Thyroid gland (tissue), 4 donors: Measurements from ENCODE around the gene CREBBP. TPM values are rescaled to one million over a fixed set of nuclear protein-coding genes. Genes with fewer than 3 reads are reported as not detected.

Experiments
- DNase-seq, 2 donors: peaks; one replicate each; pipeline ENCODE4 v3.0.0-alpha.2; 2019
- H3K27ac ChIP-seq, 3 donors: fragments of 200-600 bp; sonication (generic); 1 replicate in 2 of 3; 2 replicates in 1 of 3; pipeline ENCODE4 v1.5.1; 2016 to 2019; ENCODE audit warnings: mild to moderate bottlenecking in 1 of 3, moderate library complexity in 1 of 3
- H3K27me3 ChIP-seq: fragments of 200-600 bp; sonication (generic); one replicate; pipeline ENCODE4 v1.5.1; 2019
- H3K36me3 ChIP-seq, 2 donors: fragments of 200-600 bp; sonication (generic); one replicate each; pipeline ENCODE4 v1.5.1; 2016 to 2019
- H3K4me1 ChIP-seq, 2 donors: fragments of 200-600 bp; sonication (generic); one replicate each; pipeline ENCODE4 v1.5.1; 2017 to 2019
- H3K4me3 ChIP-seq, 3 donors: fragments of 200-600 bp; sonication (generic); replicated peaks in 1 of 3; 1 replicate in 2 of 3; 2 replicates in 1 of 3; pipeline ENCODE4 v1.5.1; 2016; ENCODE audit warnings: mild to moderate bottlenecking in 1 of 3
- H3K9me3 ChIP-seq: fragments of 200-600 bp; sonication (generic); one replicate; pipeline ENCODE4 v1.5.1; 2017
- CTCF ChIP-seq, 6 experiments: fragments of 200-600 bp in 3 of 6; fragments of 450-650 bp in 3 of 6; sonication (generic) in 3 of 6; IDR thresholded peaks; one replicate each; pipeline ENCODE4 v1.5.1; 2016 to 2019; ENCODE audit warnings: antibody characterized with exemption in 6 of 6, mild to moderate bottlenecking in 2 of 6, inconsistent platforms in 1 of 6, moderate library complexity in 1 of 6
- POLR2A ChIP-seq, 2 donors: fragments of 450-650 bp; IDR thresholded peaks; one replicate each; pipeline ENCODE4 v1.6.1; 2017; ENCODE audit warnings: antibody characterized with exemption in 2 of 2, mild to moderate bottlenecking in 2 of 2, moderate library complexity in 1 of 2
- WGBS, 2 donors: methylation state at CpG; one replicate each; pipeline ENCODE4 v1.1.5; 2017; 5-methylcytosine and 5-hydroxymethylcytosine counted together
- intact Hi-C: fragments of 100-400 bp; cut with DNase I; formaldehyde crosslinking; loops from one replicate; pipeline ENCODE4 v1.15.1; 2023
- total RNA-seq, 4 donors: library from RNA; depleted of rRNA; stranded (reverse); fragments of >200 nt; gene quantifications; one replicate each; pipeline ENCODE4 v1.2.3, GENCODE V29; 2016

The CREBBP gene
- total RNA-seq, 4 donors from 2014 or later, result 52.5 to 157 (median 75.9) TPM

GRCh38 chr16:3909791-3910583 is 29.5 kb upstream of the CREBBP start:
- no peak for TF ChIP-seq POLR2A (IDR thresholded peaks at IDR 0.05)
- TF ChIP-seq CTCF (IDR thresholded peaks at IDR 0.05), result no peak
- intact Hi-C loops, result no loop called here
- whole genome bisulfite sequencing, 2 donors, result 78 to 80% methylated on average over 14 to 15 of the region's 18 CpGs
- Histone ChIP-seq H3K4me3 (no peak overlapping the region), H3K27me3 (no peaks in the 10 kb centered on the region), H3K4me1 (no peaks in the 10 kb centered on the region), H3K27ac (no peak overlapping the region), H3K36me3 (no peaks in the 10 kb centered on the region), H3K9me3 (no peaks in the 10 kb centered on the region)
- no peak for DNase-seq

GRCh38 chr16:3908951-3909437 is 28.5 kb upstream of the CREBBP start:
- intact Hi-C loops, result no loop called here
- Histone ChIP-seq H3K9me3 (no peaks in the 10 kb centered on the region), H3K27ac (no peak overlapping the region), H3K4me1 (no peaks in the 10 kb centered on the region), H3K4me3 (no peak overlapping the region), H3K27me3 (no peaks in the 10 kb centered on the region), H3K36me3 (no peaks in the 10 kb centered on the region)
- TF ChIP-seq POLR2A (IDR thresholded peaks at IDR 0.05) (no peak), CTCF (IDR thresholded peaks at IDR 0.05) (no peak)
- WGBS, 2 donors, result 67 to 71% methylated on average over 15 to 16 of the region's 17 CpGs
- DNase-seq, result no peak

DNA sequence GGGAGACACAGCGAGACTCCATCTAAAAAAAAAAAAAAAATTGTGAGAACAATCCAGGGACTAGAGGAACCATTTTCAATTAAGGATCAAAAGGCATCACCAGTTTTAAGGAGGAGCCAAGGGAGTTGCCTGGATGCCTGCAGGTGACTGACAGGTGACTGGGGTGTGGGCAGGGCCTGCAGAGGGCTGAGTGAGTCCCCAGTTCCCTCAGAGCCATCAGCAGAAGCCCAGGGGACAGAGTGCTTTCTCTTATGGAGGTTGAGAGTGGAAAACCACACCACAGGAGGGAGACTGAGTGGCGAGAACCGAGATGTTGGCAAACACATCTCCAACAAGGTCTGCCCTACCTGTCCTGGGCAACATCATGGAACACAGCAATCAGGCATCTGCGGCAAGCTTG is 27.1 kb upstream of the CREBBP start:
- intact Hi-C loops, result no loop called here
- TF ChIP-seq POLR2A (IDR thresholded peaks at IDR 0.05) (no peak), CTCF (IDR thresholded peaks at IDR 0.05) (no peak)
- H3K27ac ChIP-seq, result no peak overlapping the region
- no peaks in the 10 kb centered on the region for H3K27me3 ChIP-seq
- no peaks in the 10 kb centered on the region for H3K4me1 ChIP-seq
- no peaks in the 10 kb centered on the region for H3K9me3 ChIP-seq
- 92 to 94% methylated on average over 4 of the region's 4 CpGs for WGBS, 2 donors
- H3K4me3 ChIP-seq, result no peak overlapping the region
- DNase-seq, result no peak
- no peaks in the 10 kb centered on the region for H3K36me3 ChIP-seq

GRCh38 chr16:3906363-3906762 is 25.9 kb upstream of the CREBBP start:
- Histone ChIP-seq H3K9me3 (no peaks in the 10 kb centered on the region), H3K27me3 (no peaks in the 10 kb centered on the region), H3K4me1 (no peaks in the 10 kb centered on the region), H3K4me3 (no peak overlapping the region), H3K27ac (no peak overlapping the region), H3K36me3 (no peaks in the 10 kb centered on the region)
- no peak for DNase-seq
- no peak for TF ChIP-seq CTCF (IDR thresholded peaks at IDR 0.05)
- no peak for TF ChIP-seq POLR2A (IDR thresholded peaks at IDR 0.05)
- intact Hi-C loops, result no loop called here
- 86 to 100% methylated on average over 1 of the region's 1 CpG for WGBS, 2 donors

DNA sequence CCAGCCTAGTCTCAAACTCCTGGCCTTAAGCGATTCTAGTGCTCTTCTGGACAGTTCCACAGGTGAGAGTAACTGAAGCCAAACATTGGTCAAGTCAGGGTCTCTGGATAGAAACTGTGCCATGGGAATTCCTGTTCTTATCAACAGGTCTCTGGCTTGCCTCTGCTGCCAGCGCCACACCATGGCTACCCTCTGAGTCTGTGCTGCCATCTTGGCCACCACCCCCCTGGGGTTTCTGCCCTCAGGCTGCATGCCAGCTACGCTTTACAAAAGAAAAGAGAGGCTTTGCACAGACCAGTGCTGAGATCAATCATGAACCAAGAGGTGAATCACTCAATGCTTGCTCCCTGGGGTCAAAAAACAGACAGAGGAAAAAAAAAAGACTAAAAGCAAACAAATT is 24.4 kb upstream of the CREBBP start:
- Histone ChIP-seq H3K36me3 (no peaks in the 10 kb centered on the region), H3K9me3 (no peaks in the 10 kb centered on the region), H3K27ac (no peak overlapping the region), H3K4me3 (no peak overlapping the region), H3K4me1 (no peaks in the 10 kb centered on the region), H3K27me3 (no peaks in the 10 kb centered on the region)
- intact Hi-C loops, result no loop called here
- no peak for DNase-seq
- 83 to 92% methylated on average over 3 of the region's 3 CpGs for WGBS, 2 donors
- TF ChIP-seq POLR2A (IDR thresholded peaks at IDR 0.05) (no peak), CTCF (IDR thresholded peaks at IDR 0.05) (no peak)
